HCT116 (cell line): ENCODE results near the gene DLX4. TPM values are rescaled to one million over a fixed set of nuclear protein-coding genes. Genes with fewer than 3 reads are reported as not detected.

Source experiments
- ATAC-seq: fragments of 200-7000 bp; cut with Tn5 transposase; 2 replicates; pipeline ENCODE4 v1.9.1; 2020; ENCODE audit warnings: mild to moderate bottlenecking, moderate library complexity
- BruUV-seq: library from RNA; stranded (reverse); fragments of 400-500 nt; replicated peaks from 2 replicates; lab custom pipeline; 2021; lab: Mats Ljungman, UMichigan
- CTCF ChIA-PET: fragments of 300-600 bp; sonication (Branson Sonifier 250); formaldehyde crosslinking; loops from one replicate; lab custom pipeline; 2021; ENCODE audit warnings: antibody characterized with exemption; lab: Charles Lee
- POLR2A ChIA-PET: fragments of 300-600, 350-600 bp; sonication (Branson Sonifier 250); formaldehyde crosslinking; loops from one replicate; lab custom pipeline; 2021; ENCODE audit warnings: antibody characterized with exemption; lab: Charles Lee
- RAD21 ChIA-PET, 2 experiments: fragments of 300-600 bp; sonication (Branson Sonifier 250); formaldehyde crosslinking; loops; one replicate each; lab custom pipeline; 2023; ENCODE audit warnings: low total read pairs in 2 of 2; ENCODE audit not compliant: uncharacterized antibody in 2 of 2, unreplicated experiment in 2 of 2, low non-redundant PET in 1 of 2; lab: Charles Lee
- DNase-seq: peaks from one replicate; pipeline ENCODE4 v3.0.0-alpha.2; 2010; ENCODE audit warnings: low read depth, low spot score
- H2AFZ ChIP-seq: fragments of 200-600 bp; shearing (Covaris generic), sonication (generic); 2 replicates; pipeline ENCODE4 v1.6.1; 2017; ENCODE audit warnings: low read depth, mixed run types, mixed read lengths, antibody characterized with exemption, low read length; ENCODE audit not compliant: poor library complexity, severe bottlenecking
- H3K27ac ChIP-seq: 2 replicates; pipeline ENCODE4 v1.5.1; 2012; ENCODE audit warnings: low read depth, low read length
- H3K27me3 ChIP-seq: fragments of 200-600 bp; sonication (generic); 2 replicates; pipeline ENCODE4 v1.6.1; 2016; ENCODE audit warnings: mixed run types, low read length, mixed read lengths; ENCODE audit not compliant: insufficient read depth
- H3K36me3 ChIP-seq, 2 experiments: fragments of 200-500 bp in 1 of 2; fragments of 200-600 bp in 1 of 2; sonication (Bioruptor generic) in 1 of 2; sonication (generic) in 1 of 2; 2 replicates each; pipeline versions ENCODE4 v1.5.1 to v1.6.1; 2014 to 2016; ENCODE audit warnings: low read length in 2 of 2, inconsistent platforms in 1 of 2, mixed read lengths in 1 of 2, mixed run types in 1 of 2; ENCODE audit not compliant: insufficient read depth in 2 of 2, control insufficient read depth in 1 of 2
- H3K4me1 ChIP-seq, 2 experiments: fragments of 200-600 bp in 1 of 2; sonication (generic) in 1 of 2; 2 replicates each; pipeline versions ENCODE4 v1.5.1 to v1.6.1; 2012 to 2017; ENCODE audit warnings: low read length in 2 of 2, inconsistent platforms in 1 of 2, mild to moderate bottlenecking in 1 of 2, mixed read lengths in 1 of 2, mixed run types in 1 of 2, moderate library complexity in 1 of 2; ENCODE audit not compliant: insufficient read depth in 2 of 2, control insufficient read depth in 1 of 2
- H3K4me2 ChIP-seq: fragments of 200-600 bp; sonication (generic); 2 replicates; pipeline ENCODE4 v1.6.1; 2017; ENCODE audit warnings: mixed run types, low read length, mixed read lengths
- H3K4me3 ChIP-seq, 2 experiments: fragments of 200-600 bp in 1 of 2; sonication (generic) in 1 of 2; replicated peaks in 1 of 2; 2 replicates each; pipeline ENCODE4 v1.5.1; 2011 to 2016; ENCODE audit warnings: low read length in 2 of 2, control low read depth in 1 of 2, low read depth in 1 of 2, mild to moderate bottlenecking in 1 of 2, mixed read lengths in 1 of 2, mixed run types in 1 of 2
- H3K79me2 ChIP-seq: fragments of 200-600 bp; sonication (generic); 2 replicates; pipeline ENCODE4 v1.6.1; 2017; ENCODE audit warnings: mild to moderate bottlenecking, mixed run types, low read length, moderate library complexity, mixed read lengths; ENCODE audit not compliant: insufficient read depth
- H3K9ac ChIP-seq: fragments of 200-600 bp; sonication (generic); 2 replicates; pipeline ENCODE4 v1.6.1; 2016; ENCODE audit warnings: low read length, mixed read lengths
- H3K9me2 ChIP-seq: fragments of 200-600 bp; sonication (generic), shearing (Covaris generic); 2 replicates; pipeline ENCODE4 v1.6.1; 2017; ENCODE audit warnings: mixed run types, mild to moderate bottlenecking, moderate library complexity; ENCODE audit not compliant: insufficient read depth
- H3K9me3 ChIP-seq, 2 experiments: fragments of 200-500 bp in 1 of 2; fragments of 200-600 bp in 1 of 2; sonication (Bioruptor generic) in 1 of 2; sonication (generic) in 1 of 2; 2 replicates each; pipeline ENCODE4 v1.6.1; 2014 to 2017; ENCODE audit warnings: low read length in 2 of 2, mixed read lengths in 2 of 2, inconsistent platforms in 1 of 2, low read depth in 1 of 2, mild to moderate bottlenecking in 1 of 2, mixed run types in 1 of 2, moderate library complexity in 1 of 2; ENCODE audit not compliant: control insufficient read depth in 1 of 2, insufficient read depth in 1 of 2
- H4K20me1 ChIP-seq: fragments of 200-600 bp; sonication (generic), shearing (Covaris generic); 2 replicates; pipeline ENCODE4 v1.6.1; 2017; ENCODE audit warnings: mixed run types, mild to moderate bottlenecking, moderate library complexity; ENCODE audit not compliant: insufficient read depth
- CEBPB ChIP-seq: IDR thresholded peaks from 2 replicates; pipeline ENCODE4 v1.6.1; 2012; ENCODE audit warnings: low read depth
- EZH2phosphoT487 ChIP-seq: fragments of 200-600 bp; IDR thresholded peaks from 2 replicates; pipeline ENCODE4 v1.6.1; 2018; ENCODE audit warnings: antibody characterized with exemption, borderline replicate concordance
- POLR2AphosphoS5 ChIP-seq: IDR thresholded peaks from 2 replicates; pipeline ENCODE4 v1.6.1; 2011; ENCODE audit warnings: mild to moderate bottlenecking, low read depth, low read length, moderate library complexity
- ZFX ChIP-seq: fragments of 450-650 bp; IDR thresholded peaks from 2 replicates; pipeline ENCODE4 v1.6.1; 2017
- ZNF274 ChIP-seq: fragments of 200-500 bp; sonication (Bioruptor generic); IDR thresholded peaks from 2 replicates; pipeline ENCODE4 v1.6.1; 2014; ENCODE audit warnings: mild to moderate bottlenecking, low read depth, low read length, inconsistent platforms
- intact Hi-C: fragments of 100-400 bp; cut with micrococcal nuclease; formaldehyde crosslinking; loops from 2 replicates; pipeline ENCODE4 v1.10.0; 2022
- total RNA-seq: library from RNA; stranded (reverse); gene quantifications from one replicate; pipeline ENCODE4 v1.2.1, GENCODE V29; 2021; ENCODE audit not compliant: unreplicated experiment
- TF ChIP-seq, protein P1 (sequence below): IDR thresholded peaks from 2 replicates; pipeline ENCODE4 v1.6.1; 2012
- TF ChIP-seq, protein P2 (sequence below): IDR thresholded peaks from 2 replicates; pipeline ENCODE4 v1.6.1; 2011; ENCODE audit warnings: mild to moderate bottlenecking, low read length, moderate library complexity; ENCODE audit not compliant: insufficient replicate concordance; ENCODE audit errors: extremely low read depth
- TF ChIP-seq, protein P3 (sequence below): IDR thresholded peaks from 2 replicates; pipeline ENCODE4 v1.6.1; 2012; ENCODE audit warnings: low read depth

DLX4 gene
- total RNA-seq, 1 experiment from 2014 or later = 14.0 TPM

DNA sequence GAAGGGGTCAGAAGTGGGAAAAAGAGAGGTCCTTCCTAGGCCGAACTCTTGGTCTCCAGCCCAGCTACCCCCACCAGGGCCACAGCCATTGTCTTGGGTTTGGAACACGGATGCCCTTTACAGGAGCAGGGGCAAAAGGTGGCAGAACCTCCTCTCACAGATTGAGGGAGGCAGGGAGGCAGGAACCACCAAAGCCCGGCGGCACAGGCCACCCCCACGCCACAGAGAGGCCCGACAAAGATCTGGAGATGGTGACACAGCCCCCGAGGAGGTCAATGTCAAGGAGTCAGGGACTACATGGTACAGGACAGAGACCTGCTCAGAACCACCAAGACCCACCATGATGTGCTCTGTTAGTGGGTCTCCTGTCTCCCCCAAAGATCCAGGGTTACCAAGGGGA is 44.4 kb upstream of the DLX4 start:
- BruUV-seq = no TSS peak
- TF ChIP-seq ZFX = 0 out of 2 replicates have a peak, but pooled peaks have one; percentile 3
- no peak for TF ChIP-seq EZH2phosphoT487
- H3K79me2 ChIP-seq = no peaks in the 10 kb centered on the region
- ChIA-PET RAD21 (no interaction called here), CTCF (interaction anchor here (0.6 kb wide), 1 partner anchor 168 kb away, joined by 3 read pairs; no protein-coding TSS in a partner anchor), POLR2A (no interaction called here)
- DNase-seq = no peak
- ATAC-seq = no peak
- H3K9ac ChIP-seq = no peak overlapping the region
- H3K36me3 ChIP-seq = no peaks in the 10 kb centered on the region
- H3K9me2 ChIP-seq = no peaks in the 10 kb centered on the region
- H3K4me3 ChIP-seq = no peak overlapping the region
- no peaks in the 10 kb centered on the region for H3K27me3 ChIP-seq
- H3K9me3 ChIP-seq = no peaks in the 10 kb centered on the region
- peaks cover 13 to 42% of the 10 kb centered on the region in 2 experiments for H3K4me1 ChIP-seq
- no peak overlapping the region for H3K27ac ChIP-seq
- no peaks in the 10 kb centered on the region for H4K20me1 ChIP-seq
- intact Hi-C loops = no loop called here
- no peak overlapping the region for H3K4me2 ChIP-seq
- H2AFZ ChIP-seq = no peak overlapping the region

DNA sequence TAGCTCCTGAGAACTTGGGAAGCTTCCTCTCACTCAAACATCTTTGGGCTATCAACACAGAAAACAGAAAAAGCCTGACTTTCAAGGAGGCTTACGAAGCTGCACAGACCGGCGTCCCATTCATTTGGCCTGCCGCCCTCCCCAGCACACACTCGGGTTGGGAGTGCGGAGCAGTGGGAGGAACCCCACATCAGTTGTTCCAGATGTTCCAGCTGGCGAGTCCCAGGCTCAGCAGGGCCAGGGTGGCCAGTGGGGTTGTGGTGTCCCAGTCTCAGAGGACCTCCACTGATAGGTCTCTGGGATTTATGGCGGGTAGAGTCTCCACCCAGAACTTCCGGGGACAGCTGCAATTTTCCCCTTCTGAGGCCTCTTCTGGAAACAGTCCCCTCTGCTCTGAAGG is 43.1 kb upstream of the DLX4 start:
- H3K9me3 ChIP-seq = no peaks in the 10 kb centered on the region
- H3K79me2 ChIP-seq = no peaks in the 10 kb centered on the region
- intact Hi-C loops = no loop called here
- BruUV-seq = no TSS peak
- TF ChIP-seq, protein P1, sequence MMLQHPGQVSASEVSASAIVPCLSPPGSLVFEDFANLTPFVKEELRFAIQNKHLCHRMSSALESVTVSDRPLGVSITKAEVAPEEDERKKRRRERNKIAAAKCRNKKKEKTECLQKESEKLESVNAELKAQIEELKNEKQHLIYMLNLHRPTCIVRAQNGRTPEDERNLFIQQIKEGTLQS = no peak
- TF ChIP-seq, protein P2, sequence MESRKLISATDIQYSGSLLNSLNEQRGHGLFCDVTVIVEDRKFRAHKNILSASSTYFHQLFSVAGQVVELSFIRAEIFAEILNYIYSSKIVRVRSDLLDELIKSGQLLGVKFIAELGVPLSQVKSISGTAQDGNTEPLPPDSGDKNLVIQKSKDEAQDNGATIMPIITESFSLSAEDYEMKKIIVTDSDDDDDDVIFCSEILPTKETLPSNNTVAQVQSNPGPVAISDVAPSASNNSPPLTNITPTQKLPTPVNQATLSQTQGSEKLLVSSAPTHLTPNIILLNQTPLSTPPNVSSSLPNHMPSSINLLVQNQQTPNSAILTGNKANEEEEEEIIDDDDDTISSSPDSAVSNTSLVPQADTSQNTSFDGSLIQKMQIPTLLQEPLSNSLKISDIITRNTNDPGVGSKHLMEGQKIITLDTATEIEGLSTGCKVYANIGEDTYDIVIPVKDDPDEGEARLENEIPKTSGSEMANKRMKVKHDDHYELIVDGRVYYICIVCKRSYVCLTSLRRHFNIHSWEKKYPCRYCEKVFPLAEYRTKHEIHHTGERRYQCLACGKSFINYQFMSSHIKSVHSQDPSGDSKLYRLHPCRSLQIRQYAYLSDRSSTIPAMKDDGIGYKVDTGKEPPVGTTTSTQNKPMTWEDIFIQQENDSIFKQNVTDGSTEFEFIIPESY = no peak
- TF ChIP-seq, protein P3, sequence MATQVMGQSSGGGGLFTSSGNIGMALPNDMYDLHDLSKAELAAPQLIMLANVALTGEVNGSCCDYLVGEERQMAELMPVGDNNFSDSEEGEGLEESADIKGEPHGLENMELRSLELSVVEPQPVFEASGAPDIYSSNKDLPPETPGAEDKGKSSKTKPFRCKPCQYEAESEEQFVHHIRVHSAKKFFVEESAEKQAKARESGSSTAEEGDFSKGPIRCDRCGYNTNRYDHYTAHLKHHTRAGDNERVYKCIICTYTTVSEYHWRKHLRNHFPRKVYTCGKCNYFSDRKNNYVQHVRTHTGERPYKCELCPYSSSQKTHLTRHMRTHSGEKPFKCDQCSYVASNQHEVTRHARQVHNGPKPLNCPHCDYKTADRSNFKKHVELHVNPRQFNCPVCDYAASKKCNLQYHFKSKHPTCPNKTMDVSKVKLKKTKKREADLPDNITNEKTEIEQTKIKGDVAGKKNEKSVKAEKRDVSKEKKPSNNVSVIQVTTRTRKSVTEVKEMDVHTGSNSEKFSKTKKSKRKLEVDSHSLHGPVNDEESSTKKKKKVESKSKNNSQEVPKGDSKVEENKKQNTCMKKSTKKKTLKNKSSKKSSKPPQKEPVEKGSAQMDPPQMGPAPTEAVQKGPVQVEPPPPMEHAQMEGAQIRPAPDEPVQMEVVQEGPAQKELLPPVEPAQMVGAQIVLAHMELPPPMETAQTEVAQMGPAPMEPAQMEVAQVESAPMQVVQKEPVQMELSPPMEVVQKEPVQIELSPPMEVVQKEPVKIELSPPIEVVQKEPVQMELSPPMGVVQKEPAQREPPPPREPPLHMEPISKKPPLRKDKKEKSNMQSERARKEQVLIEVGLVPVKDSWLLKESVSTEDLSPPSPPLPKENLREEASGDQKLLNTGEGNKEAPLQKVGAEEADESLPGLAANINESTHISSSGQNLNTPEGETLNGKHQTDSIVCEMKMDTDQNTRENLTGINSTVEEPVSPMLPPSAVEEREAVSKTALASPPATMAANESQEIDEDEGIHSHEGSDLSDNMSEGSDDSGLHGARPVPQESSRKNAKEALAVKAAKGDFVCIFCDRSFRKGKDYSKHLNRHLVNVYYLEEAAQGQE = no peak
- TF ChIP-seq POLR2AphosphoS5 (no peak), ZNF274 (no peak), CEBPB (no peak)
- no peaks in the 10 kb centered on the region for H3K27me3 ChIP-seq
- ATAC-seq (no peak), DNase-seq (no peak)
- no peaks in the 10 kb centered on the region for H4K20me1 ChIP-seq
- RAD21 ChIA-PET = no interaction called here
- no peak overlapping the region for H2AFZ ChIP-seq
- POLR2A ChIA-PET = no interaction called here
- CTCF ChIA-PET = interaction anchor here (5.2 kb wide), 1 partner anchor 26 kb away, joined by 22 read pairs; no protein-coding TSS in a partner anchor
- H3K9me2 ChIP-seq = no peaks in the 10 kb centered on the region
- H3K4me2 ChIP-seq = no peak overlapping the region
- H3K36me3 ChIP-seq = no peaks in the 10 kb centered on the region
- no peak overlapping the region for H3K27ac ChIP-seq
- H3K9ac ChIP-seq = no peak overlapping the region
- H3K4me1 ChIP-seq = peaks cover 13 to 38% of the 10 kb centered on the region in 2 experiments
- H3K4me3 ChIP-seq = no peak overlapping the region
